Jurkat, Clone E6-1 (cell line): ENCODE data around the gene ABCD3.

Experiments
- DNase-seq: peaks from one replicate; pipeline ENCODE4 v3.0.0-alpha.2; 2011; ENCODE audit warnings: low read depth, low spot score
- H3K4me3 ChIP-seq: 2 replicates; pipeline ENCODE4 v1.5.1; 2011; ENCODE audit warnings: mild to moderate bottlenecking, low read length, control low read depth, moderate library complexity

ABCD3 gene

GRCh38 chr1:94540440-94541245 lies 122.5 kb downstream of the ABCD3 start:
- no peak for DNase-seq
- H3K4me3 ChIP-seq, result peak overlapping the region; percentile 55

- peak within 1 kb of the TSS; percentile 55 for H3K4me3 ChIP-seq
Observed at GRCh38 chr1:94541246-94542087, 123.3 kb downstream of the ABCD3 start, which contains the start of gene F3. TSS of gene F3 (minus strand) at chr1:94541759. CDS start at chr1:94541636, 123 bp downstream.

GRCh38 chr1:94542088-94542870 lies 124.1 kb downstream of the ABCD3 start:
- H3K4me3 ChIP-seq, result peak overlapping the region; percentile 55
- DNase-seq, result no peak

More at GRCh38 chr1:94541246-94542087, 123.3 kb downstream of the ABCD3 start, which contains the start of gene F3:
- DNase-seq, result peak; percentile 62

GRCh38 chr1:94543001-94543400 lies 124.8 kb downstream of the ABCD3 start:
- DNase-seq, result peak; percentile 6
- H3K4me3 ChIP-seq, result no peak overlapping the region

- H3K4me3 ChIP-seq, result no peak overlapping the region
- no peak for DNase-seq
Observed at GRCh38 chr1:94543893-94544635, 125.9 kb downstream of the ABCD3 start.

- no peak overlapping the region for H3K4me3 ChIP-seq
- DNase-seq, result no peak
Observed at GRCh38 chr1:94544706-94545490, 126.7 kb downstream of the ABCD3 start.

- DNase-seq, result no peak
- no peak overlapping the region for H3K4me3 ChIP-seq
Observed at GRCh38 chr1:94549706-94550105, 131.5 kb downstream of the ABCD3 start.

- no peak for DNase-seq
- H3K4me3 ChIP-seq, result no peak overlapping the region
Observed at GRCh38 chr1:94550396-94550795, 132.2 kb downstream of the ABCD3 start.

- DNase-seq, result no peak
- no peak overlapping the region for H3K4me3 ChIP-seq
Observed at GRCh38 chr1:94550800-94551241, 132.6 kb downstream of the ABCD3 start.

- no peak overlapping the region for H3K4me3 ChIP-seq
- DNase-seq, result no peak
Observed at GRCh38 chr1:94551449-94551848, 133.3 kb downstream of the ABCD3 start.

- H3K4me3 ChIP-seq, result no peak overlapping the region
- no peak for DNase-seq
Observed at GRCh38 chr1:94552071-94552586, 133.9 kb downstream of the ABCD3 start.

- no peak for DNase-seq
- no peak overlapping the region for H3K4me3 ChIP-seq
Observed at GRCh38 chr1:94553323-94553730, 135.1 kb downstream of the ABCD3 start.

GRCh38 chr1:94553931-94554330 lies 135.7 kb downstream of the ABCD3 start:
- DNase-seq, result no peak
- H3K4me3 ChIP-seq, result no peak overlapping the region

- no peak for DNase-seq
Observed at GRCh38 chr1:94554580-94554979, 136.4 kb downstream of the ABCD3 start.

GRCh38 chr1:94555091-94555490 lies 136.9 kb downstream of the ABCD3 start:
- H3K4me3 ChIP-seq, result no peak overlapping the region
- DNase-seq, result no peak

More at GRCh38 chr1:94554580-94554979, 136.4 kb downstream of the ABCD3 start:
- H3K4me3 ChIP-seq, result no peak overlapping the region

- H3K4me3 ChIP-seq, result no peak overlapping the region
- DNase-seq, result no peak
Observed at GRCh38 chr1:94559921-94560320, 141.7 kb downstream of the ABCD3 start.

GRCh38 chr1:94560333-94560732 lies 142.1 kb downstream of the ABCD3 start:
- no peak overlapping the region for H3K4me3 ChIP-seq
- no peak for DNase-seq
